Caco-2 (cell line): ENCODE results near the gene LCAT. TPM values are rescaled to one million over a fixed set of nuclear protein-coding genes. Genes with fewer than 3 reads are reported as not detected.

ENCODE experiments used
- BruUV-seq: library from RNA; stranded (reverse); fragments of 400-500 nt; replicated peaks from 2 replicates; lab custom pipeline; 2021; lab: Mats Ljungman, UMichigan
- CTCF ChIA-PET: fragments of 300-600 bp; sonication (Branson Sonifier 250); formaldehyde crosslinking; loops from one replicate; lab custom pipeline; 2022; ENCODE audit warnings: antibody characterized with exemption; lab: Charles Lee
- POLR2A ChIA-PET: fragments of 300-600 bp; sonication (Branson Sonifier 250); formaldehyde crosslinking; loops from one replicate; lab custom pipeline; 2022; ENCODE audit warnings: antibody characterized with exemption; lab: Charles Lee
- DNase-seq, 2 experiments: peaks; one replicate each; pipeline versions ENCODE4 v3.0.0 to v3.0.0-alpha.2; 2020 to 2022
- H3K27me3 ChIP-seq: replicated peaks from 2 replicates; pipeline ENCODE4 v1.6.0; 2011; ENCODE audit warnings: low read length; ENCODE audit not compliant: control insufficient read depth, insufficient read depth
- H3K36me3 ChIP-seq: 2 replicates; pipeline ENCODE4 v1.5.1; 2011; ENCODE audit warnings: low read length; ENCODE audit not compliant: control insufficient read depth, insufficient read depth
- H3K4me1 ChIP-seq: fragments of 250-450 bp; sonication (Bioruptor Pico); 2 replicates; pipeline ENCODE4 v1.5.1; 2020; ENCODE audit warnings: mild to moderate bottlenecking
- H3K4me3 ChIP-seq: 2 replicates; pipeline ENCODE4 v1.5.1; 2011; ENCODE audit warnings: low read depth, mild to moderate bottlenecking, control low read depth, low read length
- H3K9me3 ChIP-seq: fragments of 250-450 bp; sonication (Bioruptor Pico); 2 replicates; pipeline ENCODE4 v1.5.1; 2020; ENCODE audit warnings: mild to moderate bottlenecking, moderate library complexity
- H3K27ac Mint-ChIP-seq: one replicate; pipeline ENCODE4 v1.8.0; 2022; ENCODE audit warnings: mixed read lengths; ENCODE audit not compliant: unreplicated experiment
- H3K27me3 Mint-ChIP-seq: one replicate; pipeline ENCODE4 v1.8.0; 2022; ENCODE audit warnings: mixed read lengths; ENCODE audit not compliant: insufficient read depth, unreplicated experiment
- H3K36me3 Mint-ChIP-seq: one replicate; pipeline ENCODE4 v1.8.0; 2022; ENCODE audit warnings: mild to moderate bottlenecking, mixed read lengths; ENCODE audit not compliant: insufficient read depth, unreplicated experiment
- H3K4me1 Mint-ChIP-seq: one replicate; pipeline ENCODE4 v1.8.0; 2022; ENCODE audit warnings: low read depth, mixed read lengths; ENCODE audit not compliant: unreplicated experiment
- H3K4me3 Mint-ChIP-seq: one replicate; pipeline ENCODE4 v1.8.0; 2022; ENCODE audit warnings: mild to moderate bottlenecking, moderate library complexity, mixed read lengths; ENCODE audit not compliant: unreplicated experiment
- H3K9me3 Mint-ChIP-seq: one replicate; pipeline ENCODE4 v1.8.0; 2022; ENCODE audit warnings: mixed read lengths; ENCODE audit not compliant: unreplicated experiment
- CTCF ChIP-seq, 2 experiments: fragments of 200-600 bp in 1 of 2; IDR thresholded peaks; 1 replicate in 1 of 2; 2 replicates in 1 of 2; pipeline versions ENCODE4 v1.5.1 to v1.8.0; 2011 to 2022; ENCODE audit warnings: antibody characterized with exemption in 1 of 2, control low read depth in 1 of 2, inconsistent platforms in 1 of 2, low read depth in 1 of 2, low read length in 1 of 2, mild to moderate bottlenecking in 1 of 2, moderate library complexity in 1 of 2; ENCODE audit not compliant: insufficient read depth in 1 of 2, severe bottlenecking in 1 of 2, unreplicated experiment in 1 of 2
- intact Hi-C: fragments of 100-400 bp; cut with micrococcal nuclease; formaldehyde crosslinking; loops from one replicate; pipeline ENCODE4 v1.10.0; 2022; ENCODE audit not compliant: unreplicated experiment
- total RNA-seq: library from RNA; stranded (reverse); gene quantifications from 2 replicates; pipeline ENCODE4 v1.2.3, GENCODE V29; 2022

LCAT gene
- total RNA-seq, 1 experiment from 2014 or later: 33.3 TPM

GRCh38 chr16:67992661-67993206 is 48.8 kb upstream of the LCAT start:
- H3K4me1 ChIP-seq: peaks cover 7% of the 10 kb centered on the region
- H3K27ac Mint-ChIP-seq: no peak overlapping the region
- no peak for DNase-seq
- H3K27me3 Mint-ChIP-seq: no peaks in the 10 kb centered on the region
- BruUV-seq: no TSS peak
- intact Hi-C loops: loop anchor here (1.0 to 2.0 kb wide), 4 partner anchors 48 to 242 kb away; no protein-coding TSS in a partner anchor
- no peak overlapping the region for H3K4me3 ChIP-seq
- no peak for TF ChIP-seq CTCF (IDR thresholded peaks at IDR 0.05; ENCODE audit: insufficient read depth in 1 of 2, low read depth in 1 of 2, low read length in 1 of 2, severe bottlenecking in 1 of 2, unreplicated experiment in 1 of 2)
- H3K4me1 Mint-ChIP-seq: no peaks in the 10 kb centered on the region
- no peaks in the 10 kb centered on the region for H3K27me3 ChIP-seq
- no peaks in the 10 kb centered on the region for H3K9me3 Mint-ChIP-seq
- H3K4me3 Mint-ChIP-seq: no peak overlapping the region
- no peaks in the 10 kb centered on the region for H3K36me3 ChIP-seq
- no peaks in the 10 kb centered on the region for H3K9me3 ChIP-seq
- ChIA-PET POLR2A (no interaction called here), CTCF (no interaction called here)
- H3K36me3 Mint-ChIP-seq: no peaks in the 10 kb centered on the region

GRCh38 chr16:67990018-67990386 is 46.1 kb upstream of the LCAT start:
- H3K4me3 Mint-ChIP-seq: no peak overlapping the region
- no peak for DNase-seq
- H3K4me3 ChIP-seq: no peak overlapping the region
- CTCF ChIA-PET: no interaction called here
- H3K36me3 Mint-ChIP-seq: no peaks in the 10 kb centered on the region
- POLR2A ChIA-PET: no interaction called here
- BruUV-seq: no TSS peak
- intact Hi-C loops: no loop called here
- peaks cover 1% of the 10 kb centered on the region for H3K4me1 Mint-ChIP-seq
- no peaks in the 10 kb centered on the region for H3K27me3 ChIP-seq
- no peaks in the 10 kb centered on the region for H3K27me3 Mint-ChIP-seq
- H3K4me1 ChIP-seq: peaks cover 7% of the 10 kb centered on the region
- no peak overlapping the region for H3K27ac Mint-ChIP-seq
- TF ChIP-seq CTCF (IDR thresholded peaks at IDR 0.05; ENCODE audit: insufficient read depth in 1 of 2, low read depth in 1 of 2, low read length in 1 of 2, severe bottlenecking in 1 of 2, unreplicated experiment in 1 of 2): no peak
- no peaks in the 10 kb centered on the region for H3K9me3 Mint-ChIP-seq
- H3K36me3 ChIP-seq: no peaks in the 10 kb centered on the region
- H3K9me3 ChIP-seq: no peaks in the 10 kb centered on the region

GRCh38 chr16:67989322-67990017 is 45.5 kb upstream of the LCAT start:
- ChIA-PET POLR2A (no interaction called here), CTCF (no interaction called here)
- no peak overlapping the region for H3K4me3 ChIP-seq
- Mint-ChIP-seq H3K4me1 (peaks cover 5% of the 10 kb centered on the region), H3K36me3 (no peaks in the 10 kb centered on the region), H3K27ac (no peak overlapping the region), H3K27me3 (no peaks in the 10 kb centered on the region), H3K9me3 (no peaks in the 10 kb centered on the region), H3K4me3 (no peak overlapping the region)
- peaks cover 10% of the 10 kb centered on the region for H3K4me1 ChIP-seq
- BruUV-seq: no TSS peak
- no peak for DNase-seq
- no peak for TF ChIP-seq CTCF (IDR thresholded peaks at IDR 0.05; ENCODE audit: insufficient read depth in 1 of 2, low read depth in 1 of 2, low read length in 1 of 2, severe bottlenecking in 1 of 2, unreplicated experiment in 1 of 2)
- H3K9me3 ChIP-seq: no peaks in the 10 kb centered on the region
- H3K27me3 ChIP-seq: no peaks in the 10 kb centered on the region
- intact Hi-C loops: no loop called here
- H3K36me3 ChIP-seq: no peaks in the 10 kb centered on the region
